ENCODE results near the gene ZNF768. TPM values are rescaled to one million over a fixed set of nuclear protein-coding genes. Genes with fewer than 3 reads are reported as not detected.
A peak's percentile ranks its signal among the peaks of the same experiment; 100 is the strongest.

ZNF768 gene
- total RNA-seq, 1 experiment from 2014 or later, result 68.3 TPM

- Histone ChIP-seq H3K9me3 (ENCODE audit: control insufficient read depth, insufficient read depth, low read depth, low read length) (no peaks in the 10 kb centered on the region), H3K4me1 (ENCODE audit: control insufficient read depth, insufficient read depth, low read length) (peaks cover 15% of the 10 kb centered on the region), H3K27ac (ENCODE audit: low read length) (no peak overlapping the region), H3K36me3 (ENCODE audit: control insufficient read depth, insufficient read depth, low read length) (no peaks in the 10 kb centered on the region), H3K27me3 (ENCODE audit: control insufficient read depth, insufficient read depth, low read length) (no peaks in the 10 kb centered on the region), H3K4me3 (ENCODE audit: low read depth in 2 of 2, low read length in 2 of 2) (no peak overlapping the region)
- DNase-seq (ENCODE audit: low read depth, low spot score) (no peak), ATAC-seq (no peak)
- ChIA-PET CTCF (no interaction called here), POLR2A (no interaction called here)
- in situ Hi-C loops (cut with HindIII; ENCODE audit: low pct_unique_long_range_greater_than_20kb, low sequenced_read_pairs) (no loop called here), intact Hi-C loops (cut with micrococcal nuclease; ENCODE audit: unreplicated experiment) (no loop called here)
- BruUV-seq (replicated peaks), result TSS peak; percentile 21
- TF ChIP-seq REST (IDR thresholded peaks at IDR 0.05; ENCODE audit: insufficient read depth in 1 of 2, low read depth in 2 of 2, low read length in 1 of 2) (no peak), POLR2AphosphoS5 (IDR thresholded peaks at IDR 0.05; ENCODE audit: low read depth, low read length) (no peak), TCF7L2 (IDR thresholded peaks at IDR 0.05; ENCODE audit: low read depth, low read length) (no peak), SIN3A (IDR thresholded peaks at IDR 0.05; ENCODE audit: borderline replicate concordance, insufficient read depth, low read depth, low read length) (no peak)
- TF ChIP-seq, protein P1, sequence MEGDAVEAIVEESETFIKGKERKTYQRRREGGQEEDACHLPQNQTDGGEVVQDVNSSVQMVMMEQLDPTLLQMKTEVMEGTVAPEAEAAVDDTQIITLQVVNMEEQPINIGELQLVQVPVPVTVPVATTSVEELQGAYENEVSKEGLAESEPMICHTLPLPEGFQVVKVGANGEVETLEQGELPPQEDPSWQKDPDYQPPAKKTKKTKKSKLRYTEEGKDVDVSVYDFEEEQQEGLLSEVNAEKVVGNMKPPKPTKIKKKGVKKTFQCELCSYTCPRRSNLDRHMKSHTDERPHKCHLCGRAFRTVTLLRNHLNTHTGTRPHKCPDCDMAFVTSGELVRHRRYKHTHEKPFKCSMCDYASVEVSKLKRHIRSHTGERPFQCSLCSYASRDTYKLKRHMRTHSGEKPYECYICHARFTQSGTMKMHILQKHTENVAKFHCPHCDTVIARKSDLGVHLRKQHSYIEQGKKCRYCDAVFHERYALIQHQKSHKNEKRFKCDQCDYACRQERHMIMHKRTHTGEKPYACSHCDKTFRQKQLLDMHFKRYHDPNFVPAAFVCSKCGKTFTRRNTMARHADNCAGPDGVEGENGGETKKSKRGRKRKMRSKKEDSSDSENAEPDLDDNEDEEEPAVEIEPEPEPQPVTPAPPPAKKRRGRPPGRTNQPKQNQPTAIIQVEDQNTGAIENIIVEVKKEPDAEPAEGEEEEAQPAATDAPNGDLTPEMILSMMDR (IDR thresholded peaks at IDR 0.05), result no peak
Observed at GRCh38 chr16:30533146-30533522, 6.8 kb upstream of the ZNF768 start.

- Histone ChIP-seq H3K27me3 (ENCODE audit: control insufficient read depth, insufficient read depth, low read length) (no peaks in the 10 kb centered on the region), H3K27ac (ENCODE audit: low read length) (no peak overlapping the region), H3K9me3 (ENCODE audit: control insufficient read depth, insufficient read depth, low read depth, low read length) (no peaks in the 10 kb centered on the region), H3K36me3 (ENCODE audit: control insufficient read depth, insufficient read depth, low read length) (no peaks in the 10 kb centered on the region), H3K4me1 (ENCODE audit: control insufficient read depth, insufficient read depth, low read length) (peaks cover 20% of the 10 kb centered on the region), H3K4me3 (ENCODE audit: low read depth in 2 of 2, low read length in 2 of 2) (no peak overlapping the region)
- intact Hi-C loops (cut with micrococcal nuclease; ENCODE audit: unreplicated experiment) (no loop called here), in situ Hi-C loops (cut with HindIII; ENCODE audit: low pct_unique_long_range_greater_than_20kb, low sequenced_read_pairs) (no loop called here)
- no TSS peak for BruUV-seq (replicated peaks)
- no peak for DNase-seq (ENCODE audit: low read depth, low spot score)
- no peak for ATAC-seq
- TF ChIP-seq REST (IDR thresholded peaks at IDR 0.05; ENCODE audit: insufficient read depth in 1 of 2, low read depth in 2 of 2, low read length in 1 of 2), result no peak
- no peak for TF ChIP-seq SIN3A (IDR thresholded peaks at IDR 0.05; ENCODE audit: borderline replicate concordance, insufficient read depth, low read depth, low read length)
- TF ChIP-seq, protein P1 (IDR thresholded peaks at IDR 0.05), result no peak
- no peak for TF ChIP-seq TCF7L2 (IDR thresholded peaks at IDR 0.05; ENCODE audit: low read depth, low read length)
- TF ChIP-seq POLR2AphosphoS5 (IDR thresholded peaks at IDR 0.05; ENCODE audit: low read depth, low read length), result no peak
- ChIA-PET CTCF (interaction anchor here (0.5 kb wide), 1 partner anchor 369 kb away, joined by 7 read pairs; no protein-coding TSS in a partner anchor), POLR2A (no interaction called here)
Observed at GRCh38 chr16:30532285-30533145, 6.1 kb upstream of the ZNF768 start.
